T-cell (primary cell): ENCODE data around the gene CCNG1. TPM values are rescaled to one million over a fixed set of nuclear protein-coding genes. Genes with fewer than 3 reads are reported as not detected.

Source experiments
- ATAC-seq, 4 experiments: fragments of 200-7000 bp in 3 of 4; fragments of 150-1000 bp in 1 of 4; cut with Tn5 transposase; replicated peaks in 1 of 4; 1 replicate in 3 of 4; 2 replicates in 1 of 4; pipeline ENCODE4 v1.10.0; 2021; ENCODE audit warnings: moderate library complexity in 3 of 4, mild to moderate bottlenecking in 2 of 4, moderate number of reproducible peaks in 1 of 4
- CTCF ChIA-PET, 2 donors: fragments of 300-600 bp; sonication (Branson Sonifier 250); formaldehyde crosslinking; loops; one replicate each; lab custom pipeline; 2022; ENCODE audit warnings: antibody characterized with exemption in 2 of 2; lab: Charles Lee
- POLR2A ChIA-PET, 2 donors: fragments of 300-600 bp; sonication (Branson Sonifier 250); formaldehyde crosslinking; loops; one replicate each; lab custom pipeline; 2022; ENCODE audit warnings: antibody characterized with exemption in 2 of 2; lab: Charles Lee
- DNase-seq, 35 experiments: peaks; one replicate each; pipeline versions ENCODE4 v3.0.0 to v3.0.0-alpha.2; 2013 to 2023
- H3K27ac ChIP-seq: one replicate; pipeline ENCODE4 v1.5.1; 2013; ENCODE audit warnings: low read length
- H3K27me3 ChIP-seq, 2 experiments: replicated peaks in 1 of 2; 1 replicate in 1 of 2; 2 replicates in 1 of 2; pipeline versions ENCODE4 v1.6.1 to v1.7.0; 2013; ENCODE audit warnings: low read length in 1 of 2, mixed read lengths in 1 of 2; ENCODE audit not compliant: control insufficient read depth in 2 of 2, insufficient read depth in 2 of 2; ENCODE audit errors: extremely low read depth in 1 of 2
- H3K36me3 ChIP-seq, 2 donors: 1 replicate in 1 of 2; 2 replicates in 1 of 2; pipeline versions ENCODE4 v1.6.1 to v1.7.0; 2013; ENCODE audit warnings: low read length in 1 of 2; ENCODE audit not compliant: control insufficient read depth in 2 of 2, insufficient read depth in 1 of 2; ENCODE audit errors: extremely low read depth in 1 of 2
- H3K4me1 ChIP-seq, 2 experiments: 1 replicate in 1 of 2; 2 replicates in 1 of 2; pipeline versions ENCODE4 v1.6.1 to v1.7.0; 2013; ENCODE audit warnings: low read length in 2 of 2, mixed read lengths in 1 of 2; ENCODE audit not compliant: insufficient read depth in 2 of 2, control insufficient read depth in 1 of 2; ENCODE audit errors: extremely low read depth in 1 of 2
- H3K4me3 ChIP-seq, 2 donors: 1 replicate in 1 of 2; 2 replicates in 1 of 2; pipeline versions ENCODE4 v1.5.1 to v1.7.0; 2013; ENCODE audit warnings: mild to moderate bottlenecking in 2 of 2, low read length in 1 of 2, moderate library complexity in 1 of 2; ENCODE audit not compliant: control insufficient read depth in 1 of 2; ENCODE audit errors: extremely low read depth in 1 of 2
- H3K9me3 ChIP-seq: 2 replicates; pipeline ENCODE4 v1.7.0; 2013
- H3K27ac Mint-ChIP-seq, 2 donors: one replicate each; pipeline ENCODE4 v1.8.0; 2020 to 2021; ENCODE audit warnings: mild to moderate bottlenecking in 2 of 2, mixed read lengths in 2 of 2
- H3K27me3 Mint-ChIP-seq, 2 donors: one replicate each; pipeline ENCODE4 v1.8.0; 2021 to 2022; ENCODE audit warnings: mixed read lengths in 2 of 2
- H3K36me3 Mint-ChIP-seq: one replicate; pipeline ENCODE4 v1.8.0; 2021; ENCODE audit warnings: mixed read lengths
- H3K4me1 Mint-ChIP-seq, 3 donors: one replicate each; pipeline ENCODE4 v1.8.0; 2020 to 2022; ENCODE audit warnings: mixed read lengths in 3 of 3, mild to moderate bottlenecking in 1 of 3
- H3K4me3 Mint-ChIP-seq, 3 donors: one replicate each; pipeline ENCODE4 v1.8.0; 2020 to 2022; ENCODE audit warnings: mild to moderate bottlenecking in 3 of 3, mixed read lengths in 3 of 3, moderate library complexity in 3 of 3
- H3K9me3 Mint-ChIP-seq, 3 donors: one replicate each; pipeline ENCODE4 v1.8.0; 2020 to 2022; ENCODE audit warnings: mixed read lengths in 3 of 3
- WGBS: methylation state at CpG from one replicate; pipeline ENCODE4 v1.1.5; 2013; ENCODE audit warnings: missing lambda C conversion rate; ENCODE audit not compliant: insufficient coverage; 5-methylcytosine and 5-hydroxymethylcytosine counted together
- total RNA-seq, 35 experiments: library from RNA in 6 of 35; stranded (reverse) in 6 of 35; fragments of 120-200 nt in 1 of 35; gene quantifications; one replicate each; pipeline versions ENCODE4 v1.2.1 to v1.2.4 and lab custom pipeline; 2013 to 2026

Gene CCNG1
- total RNA-seq, 5 donors from 2014 or later (not counting 1 experiment from before 2014, with no cell fraction given): 108 to 129 (median 112) TPM

GRCh38 chr5:163402007-163402406, 35.4 kb upstream of the CCNG1 start:
- ATAC-seq: no peak
- CTCF ChIA-PET: interaction anchor here in 1 of 2 donors (0.6 kb wide), 1 partner anchor 16 kb away, joined by 3 read pairs; no protein-coding TSS in a partner anchor
- H3K9me3 Mint-ChIP-seq: no peaks in the 10 kb centered on the region

GRCh38 chr5:163404364-163405173, 32.8 kb upstream of the CCNG1 start:
- no peaks in the 10 kb centered on the region for H3K9me3 ChIP-seq
- H3K4me1 ChIP-seq: no peaks in the 10 kb centered on the region
- peaks cover 5 to 8% of the 10 kb centered on the region in 2 donors for H3K27me3 Mint-ChIP-seq
- DNase-seq (no peak), ATAC-seq (no peak)
- POLR2A ChIA-PET: no interaction called here
- CTCF ChIA-PET: interaction anchor here in 1 of 2 donors (0.6 to 0.7 kb wide), 2 partner anchors 232 to 1174 kb away, joined by 4 read pairs; no protein-coding TSS in a partner anchor
- no peak overlapping the region for H3K27ac ChIP-seq
- no peaks in the 10 kb centered on the region for H3K9me3 Mint-ChIP-seq
- no peak overlapping the region for H3K4me3 Mint-ChIP-seq
- H3K4me1 Mint-ChIP-seq: peaks cover 0 to 2% (median 0%) of the 10 kb centered on the region in 3 donors
- H3K27me3 ChIP-seq: no peaks in the 10 kb centered on the region
- no peak overlapping the region for H3K4me3 ChIP-seq
- no peaks in the 10 kb centered on the region for H3K36me3 Mint-ChIP-seq
- WGBS: 89% methylated on average over 7 of the region's 10 CpGs
- H3K36me3 ChIP-seq: no peaks in the 10 kb centered on the region
- H3K27ac Mint-ChIP-seq: no peak overlapping the region

More at GRCh38 chr5:163402007-163402406, 35.4 kb upstream of the CCNG1 start:
- Histone ChIP-seq H3K36me3 (no peaks in the 10 kb centered on the region), H3K27me3 (no peaks in the 10 kb centered on the region), H3K4me3 (no peak overlapping the region), H3K4me1 (no peaks in the 10 kb centered on the region), H3K27ac (no peak overlapping the region), H3K9me3 (no peaks in the 10 kb centered on the region)
- 80% methylated on average over 1 of the region's 2 CpGs for WGBS
- Mint-ChIP-seq H3K27me3 (peaks cover 8 to 12% of the 10 kb centered on the region in 2 donors), H3K36me3 (no peaks in the 10 kb centered on the region), H3K27ac (no peak overlapping the region), H3K4me1 (no peaks in the 10 kb centered on the region), H3K4me3 (no peak overlapping the region)
- DNase-seq: no peak
- POLR2A ChIA-PET: no interaction called here

- Mint-ChIP-seq H3K4me1 (peaks cover 0 to 2% (median 0%) of the 10 kb centered on the region in 3 donors), H3K4me3 (no peak overlapping the region), H3K9me3 (no peaks in the 10 kb centered on the region), H3K27me3 (peaks cover 3 to 4% of the 10 kb centered on the region in 2 donors), H3K36me3 (no peaks in the 10 kb centered on the region), H3K27ac (no peak overlapping the region)
- no peak for ATAC-seq
- H3K4me1 ChIP-seq: no peaks in the 10 kb centered on the region
- no peak overlapping the region for H3K4me3 ChIP-seq
- ChIA-PET CTCF (interaction anchor here in 1 of 2 donors (0.7 to 1.6 kb wide), 2 partner anchors 15 to 26 kb away, joined by 3 read pairs; no protein-coding TSS in a partner anchor), POLR2A (no interaction called here)
- H3K36me3 ChIP-seq: no peaks in the 10 kb centered on the region
- peaks cover 0 to 2% of the 10 kb centered on the region in 2 experiments for H3K27me3 ChIP-seq
- DNase-seq: no peak
- no CpG with 5 or more reads among the region's 2 CpGs for WGBS
- no peak overlapping the region for H3K27ac ChIP-seq
- no peaks in the 10 kb centered on the region for H3K9me3 ChIP-seq
Observed at GRCh38 chr5:163407034-163407655, 30.2 kb upstream of the CCNG1 start.

- ChIA-PET POLR2A (no interaction called here), CTCF (interaction anchor here (0.6 to 1.9 kb wide), 14 partner anchors 8 to 108 kb away, joined by 3 to 7 read pairs (median 3); partner anchors contain the start of genes MAT2B (in 1 of the 2) and NUDCD2 (in 1 of the 2))
- Histone ChIP-seq H3K4me3 (no peak overlapping the region), H3K9me3 (no peaks in the 10 kb centered on the region), H3K4me1 (no peaks in the 10 kb centered on the region), H3K36me3 (no peaks in the 10 kb centered on the region), H3K27ac (no peak overlapping the region), H3K27me3 (peaks cover 0 to 8% of the 10 kb centered on the region in 2 experiments)
- no peak overlapping the region for H3K4me3 Mint-ChIP-seq
- 19% methylated on average over 9 of the region's 9 CpGs for WGBS
- peaks cover 5 to 10% of the 10 kb centered on the region in 2 donors for H3K27me3 Mint-ChIP-seq
- no peaks in the 10 kb centered on the region for H3K9me3 Mint-ChIP-seq
- H3K27ac Mint-ChIP-seq: no peak overlapping the region
- DNase-seq (peak; percentile 5 to 76 (median 46)), ATAC-seq (peak; percentile 82 to 93 (median 88))
- no peaks in the 10 kb centered on the region for H3K36me3 Mint-ChIP-seq
- H3K4me1 Mint-ChIP-seq: peaks cover 0 to 2% (median 0%) of the 10 kb centered on the region in 3 donors
Observed at GRCh38 chr5:163408311-163408923, 29.0 kb upstream of the CCNG1 start.

- Mint-ChIP-seq H3K27me3 (peaks cover 10 to 13% of the 10 kb centered on the region in 2 donors), H3K4me1 (peaks cover 0 to 2% (median 0%) of the 10 kb centered on the region in 3 donors), H3K9me3 (no peaks in the 10 kb centered on the region), H3K4me3 (no peak overlapping the region), H3K27ac (no peak overlapping the region), H3K36me3 (no peaks in the 10 kb centered on the region)
- no peaks in the 10 kb centered on the region for H3K4me1 ChIP-seq
- ATAC-seq (no peak), DNase-seq (no peak)
- CTCF ChIA-PET: interaction anchor here (1.2 to 1.9 kb wide), 5 partner anchors 22 to 96 kb away, joined by 3 to 7 read pairs (median 4); partner anchors contain the start of gene MAT2B (in 1 of the 2)
- no peaks in the 10 kb centered on the region for H3K9me3 ChIP-seq
- POLR2A ChIA-PET: no interaction called here
- H3K27me3 ChIP-seq: peaks cover under 1 to 10% of the 10 kb centered on the region in 2 experiments
- H3K27ac ChIP-seq: no peak overlapping the region
- WGBS: 66% methylated on average over 2 of the region's 6 CpGs
- no peaks in the 10 kb centered on the region for H3K36me3 ChIP-seq
- no peak overlapping the region for H3K4me3 ChIP-seq
Observed at GRCh38 chr5:163409384-163409783, 28.0 kb upstream of the CCNG1 start.

GRCh38 chr5:163410505-163410904, 26.9 kb upstream of the CCNG1 start:
- H3K4me3 Mint-ChIP-seq: no peak overlapping the region
- 60% methylated on average over 1 of the region's 2 CpGs for WGBS
- ChIA-PET CTCF (interaction anchor here in 1 of 2 donors (0.5 kb wide), 1 partner anchor 63 kb away, joined by 5 read pairs; no protein-coding TSS in a partner anchor), POLR2A (no interaction called here)
- peaks cover 19 to 20% of the 10 kb centered on the region in 2 donors for H3K27me3 Mint-ChIP-seq
- no peaks in the 10 kb centered on the region for H3K9me3 ChIP-seq
- peaks cover 4 to 13% of the 10 kb centered on the region in 2 experiments for H3K27me3 ChIP-seq
- H3K27ac Mint-ChIP-seq: no peak overlapping the region
- no peak for ATAC-seq
- no peaks in the 10 kb centered on the region for H3K36me3 ChIP-seq
- no peak overlapping the region for H3K4me3 ChIP-seq
- H3K36me3 Mint-ChIP-seq: no peaks in the 10 kb centered on the region
- H3K27ac ChIP-seq: no peak overlapping the region
- no peak for DNase-seq
- no peaks in the 10 kb centered on the region for H3K9me3 Mint-ChIP-seq
- H3K4me1 ChIP-seq: no peaks in the 10 kb centered on the region
- peaks cover 2 to 3% (median 2%) of the 10 kb centered on the region in 3 donors for H3K4me1 Mint-ChIP-seq
